Neural crest cell (in vitro differentiated cells): ENCODE measurements around the gene C1orf122. TPM values are rescaled to one million over a fixed set of nuclear protein-coding genes. Genes with fewer than 3 reads are reported as not detected.
"Not testable (repeated sequence)": the region's sequence is repeated elsewhere in the genome, so short reads cannot be mapped to it uniquely, and the experiment has no call there.

ENCODE experiments used
- DNase-seq: peaks from one replicate; pipeline ENCODE4 v3.0.0; 2021; ENCODE audit warnings: low read depth, mixed read lengths, low spot score
- H3K27ac Mint-ChIP-seq: one replicate; pipeline ENCODE4 v1.8.0; 2021; ENCODE audit warnings: mild to moderate bottlenecking, mixed read lengths; ENCODE audit not compliant: unreplicated experiment
- H3K27me3 Mint-ChIP-seq: 2 replicates; pipeline ENCODE4 v1.8.0; 2021; ENCODE audit warnings: low read depth, mild to moderate bottlenecking, mixed read lengths
- H3K36me3 Mint-ChIP-seq: 2 replicates; pipeline ENCODE4 v1.8.0; 2021; ENCODE audit warnings: low read depth, mild to moderate bottlenecking, mixed read lengths
- H3K4me1 Mint-ChIP-seq: 2 replicates; pipeline ENCODE4 v1.8.0; 2021; ENCODE audit warnings: mixed read lengths
- H3K4me3 Mint-ChIP-seq: one replicate; pipeline ENCODE4 v1.8.0; 2021; ENCODE audit warnings: mild to moderate bottlenecking, mixed read lengths
- H3K9me3 Mint-ChIP-seq: 2 replicates; pipeline ENCODE4 v1.8.0; 2021; ENCODE audit warnings: mixed read lengths
- CTCF ChIP-seq: fragments of 200-600 bp; sonication (generic); conservative IDR thresholded peaks from 2 replicates; pipeline ENCODE4 v1.5.0; 2021; ENCODE audit warnings: antibody characterized with exemption, mild to moderate bottlenecking
- total RNA-seq: library from RNA; stranded (reverse); gene quantifications from 2 replicates; pipeline ENCODE4 v1.2.1, GENCODE V29; 2021

The C1orf122 gene
- total RNA-seq, 1 donor from 2014 or later: 37.3 TPM

GRCh38 chr1:37764414-37764825, 43.2 kb upstream of the C1orf122 start:
- no peaks in the 10 kb centered on the region for H3K36me3 Mint-ChIP-seq
- H3K27me3 Mint-ChIP-seq: peaks cover 80% of the 10 kb centered on the region
- peaks cover 15% of the 10 kb centered on the region for H3K4me1 Mint-ChIP-seq
- H3K4me3 Mint-ChIP-seq: peak overlapping the region; percentile 80
- H3K9me3 Mint-ChIP-seq: no peaks in the 10 kb centered on the region
- peak; percentile 81 for DNase-seq
- TF ChIP-seq CTCF: no peak
- H3K27ac Mint-ChIP-seq: no peak overlapping the region

GRCh38 chr1:37764888-37765441, 42.6 kb upstream of the C1orf122 start, which contains the start of gene EPHA10:
Gene EPHA10, minus strand, starts transcription at chr1:37765120. Its CDS starts 54 bp downstream, at chr1:37765066.
- peak within 1 kb of the TSS; percentile 80 for H3K4me3 Mint-ChIP-seq
- H3K27me3 Mint-ChIP-seq: peaks cover 86% of the 10 kb centered on the region
- peak; percentile 35 for DNase-seq

GRCh38 chr1:37765916-37766664, 41.5 kb upstream of the C1orf122 start:
- no peak for TF ChIP-seq CTCF
- H3K9me3 Mint-ChIP-seq: no peaks in the 10 kb centered on the region
- no peaks in the 10 kb centered on the region for H3K36me3 Mint-ChIP-seq
- peaks cover 15% of the 10 kb centered on the region for H3K4me1 Mint-ChIP-seq
- DNase-seq: no peak
- no peak overlapping the region for H3K27ac Mint-ChIP-seq
- peak overlapping the region; percentile 45 for H3K4me3 Mint-ChIP-seq
- H3K27me3 Mint-ChIP-seq: peaks cover 97% of the 10 kb centered on the region

More at GRCh38 chr1:37764888-37765441, 42.6 kb upstream of the C1orf122 start, which contains the start of gene EPHA10:
- Mint-ChIP-seq H3K36me3 (no peaks in the 10 kb centered on the region), H3K4me1 (peaks cover 15% of the 10 kb centered on the region), H3K9me3 (no peaks in the 10 kb centered on the region), H3K27ac (no peak within 1 kb of the TSS)
- no peak for TF ChIP-seq CTCF

- DNase-seq: no peak
- Mint-ChIP-seq H3K27ac (no peak overlapping the region), H3K4me3 (no peak overlapping the region), H3K4me1 (peaks cover 15% of the 10 kb centered on the region), H3K9me3 (no peaks in the 10 kb centered on the region), H3K27me3 (peaks cover 94% of the 10 kb centered on the region), H3K36me3 (no peaks in the 10 kb centered on the region)
- TF ChIP-seq CTCF: no peak
Measured at GRCh38 chr1:37767488-37767887, 40.1 kb upstream of the C1orf122 start.

GRCh38 chr1:37771440-37771839, 36.1 kb upstream of the C1orf122 start:
- not testable (repeated sequence) for H3K4me3 Mint-ChIP-seq, H3K4me1 Mint-ChIP-seq, DNase-seq, H3K9me3 Mint-ChIP-seq, H3K36me3 Mint-ChIP-seq, H3K27ac Mint-ChIP-seq
- peaks cover 62% of the 10 kb centered on the region for H3K27me3 Mint-ChIP-seq

GRCh38 chr1:37776946-37777516, 30.6 kb upstream of the C1orf122 start:
- H3K36me3 Mint-ChIP-seq: no peaks in the 10 kb centered on the region
- no peak overlapping the region for H3K27ac Mint-ChIP-seq
- DNase-seq: no peak
- H3K4me1 Mint-ChIP-seq: no peaks in the 10 kb centered on the region
- H3K9me3 Mint-ChIP-seq: no peaks in the 10 kb centered on the region
- TF ChIP-seq CTCF: no peak
- peaks cover 54% of the 10 kb centered on the region for H3K27me3 Mint-ChIP-seq
- no peak overlapping the region for H3K4me3 Mint-ChIP-seq
